A673 (cell line): ENCODE results near the gene ZNF579.

ENCODE experiments used
- CTCF ChIP-seq: fragments of 300-800, 200-600 bp; sonication (generic); conservative IDR thresholded peaks from 2 replicates; pipeline ENCODE4 v1.5.1; 2017; ENCODE audit warnings: low read depth, mild to moderate bottlenecking, antibody characterized with exemption, low read length, moderate library complexity, mixed read lengths
- EZH2 ChIP-seq: fragments of 200-600 bp; sonication (generic); IDR thresholded peaks from 2 replicates; pipeline ENCODE4 v1.6.1; 2017; ENCODE audit warnings: borderline replicate concordance, low read depth, mild to moderate bottlenecking, mixed read lengths, antibody characterized with exemption, low read length; ENCODE audit not compliant: poor library complexity, severe bottlenecking

GRCh38 chr19:55617426-55617825, 36.8 kb upstream of the ZNF579 start:
- TF ChIP-seq CTCF (no peak), EZH2 (no peak)
